HG02885 (cell line): ENCODE results near the gene TMEM132C.
"Not testable (repeated sequence)": the region's sequence is repeated elsewhere in the genome, so short reads cannot be mapped to it uniquely, and the experiment has no call there.

ENCODE experiments used
- ATAC-seq: cut with Tn5 transposase; IDR thresholded peaks from one replicate; pipeline ENCODE4 v1.9.1; 2021; ENCODE audit warnings: mild to moderate bottlenecking; ENCODE audit not compliant: unreplicated experiment, poor library complexity

TMEM132C gene

DNA sequence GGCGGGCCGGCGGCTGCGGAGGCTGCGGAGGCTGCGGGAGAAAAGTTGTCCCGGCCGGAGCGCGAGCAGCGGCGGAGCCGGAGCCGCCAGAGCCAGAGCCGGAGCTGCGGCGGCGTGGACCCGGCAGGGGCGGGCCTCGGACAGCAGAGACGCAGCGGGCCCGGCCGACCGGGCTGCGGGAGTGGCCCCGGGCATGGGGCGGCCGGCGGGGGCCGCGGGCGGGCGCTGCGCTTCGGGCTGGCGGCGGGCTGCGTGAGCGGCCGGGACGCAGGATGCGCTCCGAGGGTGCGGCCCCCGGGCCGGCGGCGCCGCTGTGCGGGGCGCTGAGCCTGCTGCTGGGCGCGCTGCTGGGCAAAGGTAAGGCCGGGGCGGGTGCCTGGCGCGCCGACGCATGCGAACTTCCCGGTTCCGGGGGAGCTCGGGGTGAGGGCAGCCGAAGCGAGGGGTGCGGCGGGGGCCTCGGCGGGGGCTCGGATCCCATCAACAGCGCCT is at the start of gene TMEM132C:
TMEM132C (plus strand) TSS at position 40 of the 492 bp plus-strand sequence; CDS start at position 273, 233 bp downstream.
- no peak for ATAC-seq

DNA sequence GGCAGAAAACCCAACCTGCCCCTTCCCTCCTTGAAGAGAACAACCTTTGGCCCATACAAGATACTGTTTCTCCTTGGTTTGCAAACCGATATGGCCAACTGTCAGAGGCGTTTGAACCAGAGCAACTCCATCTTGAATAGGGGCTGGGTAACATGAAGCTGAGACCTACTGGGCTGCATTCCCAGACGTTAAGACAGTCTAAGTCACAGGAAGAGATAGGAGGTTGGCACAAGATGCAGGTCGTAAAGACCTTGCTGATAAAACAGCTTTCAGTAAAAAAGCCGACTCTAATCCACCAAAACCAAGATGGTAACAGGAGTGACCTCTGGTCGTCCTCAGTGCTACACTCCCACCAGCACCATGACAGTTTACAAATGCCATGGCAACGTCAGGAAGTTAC is 42.7 kb upstream of the TMEM132C start:
- ATAC-seq, result no peak

GRCh38 chr12:128228581-128228980 is 38.4 kb upstream of the TMEM132C start:
- ATAC-seq, result no peak

- no peak for ATAC-seq
These were observed 31.1 kb upstream of the TMEM132C start for GRCh38 chr12:128235635-128236417.

GRCh38 chr12:128236525-128236924 is 30.4 kb upstream of the TMEM132C start:
- no peak for ATAC-seq

DNA sequence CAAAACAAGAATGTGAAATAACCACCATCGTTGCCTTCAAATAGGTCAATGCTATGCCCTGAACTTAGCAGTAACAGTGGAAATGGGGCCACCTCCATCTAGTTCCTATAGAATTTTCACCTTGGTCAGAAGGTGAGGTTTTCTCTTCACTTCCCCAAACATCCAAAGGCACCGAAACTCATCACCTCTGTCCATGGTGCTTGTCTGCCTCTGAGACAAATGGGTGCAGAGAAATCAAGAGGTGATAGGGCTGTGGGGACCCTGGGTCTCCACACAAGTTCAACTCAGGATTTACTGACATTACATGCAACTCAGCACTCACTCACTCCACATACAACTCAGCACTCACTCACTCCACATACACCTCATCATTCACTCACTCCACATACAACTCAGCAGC is 26.2 kb upstream of the TMEM132C start:
- no peak for ATAC-seq

DNA sequence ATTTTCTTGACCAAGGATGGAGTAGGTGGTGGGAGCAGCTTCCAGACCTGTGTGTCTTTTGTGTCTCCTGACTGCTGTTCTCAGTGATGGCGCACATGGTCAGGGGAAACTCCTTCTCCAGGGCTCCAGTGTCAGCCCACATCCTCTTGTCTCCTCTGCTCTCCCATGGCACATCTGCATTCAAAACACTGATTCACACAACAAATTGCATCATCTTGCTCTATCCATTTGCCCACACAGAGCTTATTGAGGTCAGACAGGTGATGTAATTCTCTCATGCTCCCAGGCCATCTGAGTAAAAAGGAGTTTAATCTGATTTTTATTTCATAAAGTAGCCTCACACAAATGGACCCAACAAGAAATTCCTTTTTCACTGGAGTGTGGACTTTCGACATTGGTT is 21.8 kb upstream of the TMEM132C start:
- ATAC-seq, result no peak

DNA sequence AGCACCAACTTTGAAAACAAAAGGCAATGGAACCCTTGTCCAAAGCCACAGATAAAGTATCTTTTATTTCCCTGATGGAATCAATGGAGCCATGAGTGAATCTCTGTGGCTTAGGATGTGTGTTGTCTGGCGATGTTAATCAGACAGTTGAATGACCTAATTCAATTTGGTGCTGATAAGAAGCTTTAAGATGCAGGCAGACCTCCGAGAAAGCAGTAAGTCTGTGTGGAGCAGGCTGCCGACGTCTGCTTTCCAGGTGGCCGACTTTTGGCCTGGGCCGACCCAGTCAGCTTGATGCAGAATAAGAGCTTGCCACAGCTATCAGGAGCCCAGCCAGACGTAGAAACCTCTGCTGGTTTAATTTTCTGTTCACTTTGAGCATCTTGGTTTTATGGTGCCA is 21.1 kb upstream of the TMEM132C start:
- no peak for ATAC-seq

DNA sequence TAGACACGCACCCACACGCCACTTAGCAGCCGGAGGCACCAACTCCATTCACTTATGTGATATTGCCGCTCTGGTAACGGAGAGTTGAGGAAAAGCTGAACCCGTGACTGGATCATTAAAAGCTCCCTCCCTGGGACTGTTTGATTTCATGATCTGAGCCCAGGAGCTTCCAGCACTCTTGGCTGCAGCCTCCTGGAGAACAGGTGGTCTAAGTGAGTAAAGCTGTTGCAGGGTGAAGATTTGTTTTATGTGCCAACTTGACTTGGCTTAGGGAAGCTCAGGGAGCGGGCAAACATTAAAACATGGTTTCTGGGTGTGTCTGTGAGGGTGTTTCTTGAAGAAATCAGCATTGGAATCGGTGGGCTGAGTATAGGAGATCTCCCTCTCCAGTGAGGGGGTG is 16.9 kb upstream of the TMEM132C start:
- no peak for ATAC-seq

DNA sequence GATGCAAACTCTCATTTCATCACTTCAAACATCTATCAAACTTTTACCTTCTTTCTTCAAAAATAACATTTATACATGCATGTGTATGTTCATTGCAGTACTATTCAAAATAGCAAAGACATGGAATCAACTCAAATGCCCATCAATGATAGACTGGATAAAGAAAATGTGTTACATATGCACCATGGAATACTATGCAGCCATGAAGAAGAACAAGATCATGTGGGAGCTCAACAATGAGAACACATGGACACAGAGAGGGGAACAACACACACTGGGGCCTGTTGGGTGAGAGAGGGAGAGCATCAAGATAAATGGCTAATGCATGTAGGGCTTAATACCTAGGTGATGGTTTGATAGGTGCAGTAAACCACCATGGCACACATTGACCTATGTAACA is 13.1 kb upstream of the TMEM132C start:
- not testable (repeated sequence) for ATAC-seq

GRCh38 chr12:128258866-128259555 is 8.0 kb upstream of the TMEM132C start:
- ATAC-seq, result no peak

- ATAC-seq, result no peak
These were observed 7.4 kb upstream of the TMEM132C start for GRCh38 chr12:128259556-128260070.

GRCh38 chr12:128261757-128262156 is 5.2 kb upstream of the TMEM132C start:
- no peak for ATAC-seq

DNA sequence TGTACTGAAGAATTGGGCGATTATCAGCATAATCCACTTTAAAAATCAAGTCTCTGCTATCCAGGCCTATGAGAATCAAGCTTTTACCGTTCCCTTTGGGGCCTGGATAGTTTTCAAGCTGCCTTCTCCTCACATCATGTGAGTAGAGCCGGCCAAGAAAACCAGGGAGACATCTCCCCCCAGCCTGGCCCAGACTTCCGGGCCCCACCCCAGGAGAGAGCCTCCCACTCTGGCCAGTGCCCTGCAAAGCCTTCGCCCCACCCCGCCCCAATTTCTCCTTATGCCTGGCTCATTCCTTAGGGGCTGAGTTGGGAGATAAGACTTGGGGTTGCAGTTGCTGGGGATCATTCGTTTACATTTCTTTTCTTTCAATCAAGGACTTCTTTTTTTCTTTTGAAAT is 1.4 kb upstream of the TMEM132C start:
- no peak for ATAC-seq

GRCh38 chr12:128266086-128266485 is 884 bp upstream of the TMEM132C start:
- no peak for ATAC-seq

- no peak for ATAC-seq
These were observed 334 bp upstream of the TMEM132C start for GRCh38 chr12:128266541-128267130.

DNA sequence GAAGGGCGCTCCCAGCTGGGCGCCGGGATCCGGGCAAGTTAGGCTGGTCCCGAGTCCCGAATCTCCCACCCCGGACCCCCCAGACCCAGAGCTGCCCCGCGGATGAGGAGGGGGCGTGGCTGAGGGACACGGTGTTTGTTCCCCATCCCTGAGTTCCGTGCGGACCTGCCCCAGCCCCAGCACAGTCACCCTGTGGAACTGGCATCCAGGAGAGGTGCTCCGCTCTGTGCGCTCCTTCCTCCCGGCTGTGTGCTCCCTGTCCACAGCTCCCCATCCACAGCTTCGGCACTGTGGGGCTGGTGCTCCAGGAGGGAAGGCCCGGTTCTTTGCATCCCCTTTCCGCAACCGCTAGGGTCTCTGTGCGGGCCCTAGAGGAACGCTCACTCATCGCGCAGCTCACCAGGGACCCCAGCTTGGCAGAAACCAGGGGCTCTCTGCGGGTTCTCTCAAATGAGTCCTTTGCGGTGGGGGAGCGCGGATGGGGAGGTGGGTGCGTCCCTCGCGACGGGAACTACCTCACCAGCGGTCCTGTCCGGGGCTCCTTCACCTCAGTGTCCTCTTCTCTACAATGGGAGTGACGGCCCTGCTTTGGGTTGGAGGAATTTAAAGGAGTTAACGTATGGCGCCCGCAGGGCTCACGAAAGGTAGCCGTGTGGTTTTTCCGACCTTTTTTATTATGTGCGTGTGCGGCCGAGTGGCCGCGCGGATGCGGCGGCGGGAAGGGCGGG is 845 bp downstream of the TMEM132C start:
- ATAC-seq, result no peak

- ATAC-seq, result no peak
These were observed 1.5 kb downstream of the TMEM132C start for GRCh38 chr12:128268379-128268995.

GRCh38 chr12:128269181-128269591 is 2.2 kb downstream of the TMEM132C start:
- ATAC-seq, result no peak

- no peak for ATAC-seq
These were observed 9.5 kb downstream of the TMEM132C start for GRCh38 chr12:128276471-128276870.
